Measurements from ENCODE around the gene RPP14.
"Not testable (repeated sequence)": the region's sequence is repeated elsewhere in the genome, so short reads cannot be mapped to it uniquely, and the experiment has no call there.

The RPP14 gene

DNA sequence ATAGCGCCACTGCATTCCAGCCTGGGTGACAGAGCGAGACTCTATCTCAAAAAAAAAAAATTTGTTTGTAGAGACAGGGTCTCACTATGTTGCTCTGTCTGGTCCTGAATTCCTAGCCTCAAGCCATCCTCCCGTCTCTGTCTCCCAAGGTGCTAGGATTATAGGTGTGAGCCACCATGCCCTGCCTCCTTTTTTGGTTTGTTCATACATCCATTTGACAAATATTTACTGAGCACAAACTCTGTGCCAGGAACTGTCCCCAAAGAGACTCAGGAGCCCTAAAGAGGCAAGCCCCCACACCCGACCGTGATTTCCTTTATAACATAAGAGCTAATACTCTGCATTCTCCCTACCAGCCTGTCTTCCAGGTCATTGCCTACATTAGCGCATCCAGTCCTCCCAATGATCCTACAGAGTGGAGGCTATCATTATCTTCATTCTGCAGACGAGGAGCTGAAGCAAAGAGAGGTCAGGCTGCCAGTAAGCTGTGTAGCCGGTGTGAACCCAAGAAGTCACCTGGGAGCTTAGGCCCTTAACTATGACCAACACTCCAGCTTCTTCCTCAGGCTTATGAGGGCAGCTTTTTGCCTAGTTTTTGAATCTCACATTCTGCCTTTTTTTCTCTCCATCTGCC, 20.3 kb downstream of the RPP14 start:
- no peak for DNase-seq (ENCODE audit: extremely low spot score, insufficient read length, low read depth)

DNA sequence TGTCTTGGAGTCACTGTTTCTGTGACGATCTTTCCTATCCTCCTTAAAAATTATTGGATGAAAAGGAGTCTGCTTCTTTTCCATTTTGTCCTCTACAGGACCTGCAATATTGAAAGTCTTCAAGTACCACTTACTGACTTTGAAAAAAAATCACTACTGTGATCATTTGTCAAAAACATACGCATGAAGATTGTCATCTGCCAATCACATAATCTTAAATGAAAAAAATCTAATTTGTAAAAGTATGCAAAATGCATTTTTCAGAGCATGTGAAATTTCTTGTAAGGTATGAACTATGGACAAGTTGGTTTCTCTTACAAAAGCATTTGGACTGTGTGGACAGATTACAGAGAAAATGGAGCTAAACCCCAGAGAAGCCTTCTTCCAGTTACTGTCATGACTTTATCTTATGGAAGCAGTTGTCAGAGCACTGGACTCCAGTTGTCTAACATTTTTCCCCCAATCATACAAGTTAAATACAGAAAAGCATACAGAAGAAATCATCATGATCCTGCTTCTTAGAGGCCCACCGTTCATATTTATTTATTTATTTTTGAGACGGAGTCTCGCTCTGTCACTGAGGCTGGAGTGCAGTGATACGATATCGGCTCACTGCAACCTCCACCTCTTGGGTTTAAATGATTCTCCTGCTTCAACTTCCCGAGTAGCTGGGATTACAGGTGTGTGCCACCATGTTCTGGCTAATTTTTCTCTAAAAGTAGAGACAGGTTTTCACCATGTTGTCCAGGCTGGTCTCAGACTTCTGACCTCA, 23.3 kb downstream of the RPP14 start:
- no peak for DNase-seq (ENCODE audit: extremely low spot score, insufficient read length, low read depth)
- no peak for FAIRE-seq

More for the DNA sequence above, 20.3 kb downstream of the RPP14 start:
- no peak for FAIRE-seq

DNA sequence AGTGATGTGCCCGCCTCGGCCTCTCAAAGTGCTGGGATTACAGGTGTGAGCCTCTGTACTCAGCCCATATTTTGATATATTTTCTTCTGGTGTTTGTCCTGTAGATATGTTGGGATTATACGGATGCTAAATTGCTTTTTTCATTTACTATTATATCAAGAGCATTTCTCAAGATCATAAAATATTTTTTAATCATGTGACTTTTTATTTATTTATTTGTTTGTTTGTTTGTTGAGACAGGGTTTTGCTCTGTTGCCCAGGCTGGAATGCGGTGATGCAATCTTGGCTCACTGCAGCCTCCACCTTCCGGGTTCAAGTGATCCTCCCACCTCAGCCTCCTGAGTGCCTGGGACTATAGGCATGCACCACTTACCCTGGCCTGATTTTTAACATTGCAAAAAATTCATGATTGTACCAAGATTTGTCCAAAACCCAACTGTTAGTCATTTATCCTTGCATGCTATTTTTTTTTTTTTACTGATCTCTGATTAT, 23.9 kb downstream of the RPP14 start:
- FAIRE-seq (no peak), DNase-seq (ENCODE audit: extremely low spot score, insufficient read length, low read depth) (no peak)

- FAIRE-seq, result no peak
These were observed 25.6 kb downstream of the RPP14 start for GRCh38 chr3:58331593-58332152.

DNA sequence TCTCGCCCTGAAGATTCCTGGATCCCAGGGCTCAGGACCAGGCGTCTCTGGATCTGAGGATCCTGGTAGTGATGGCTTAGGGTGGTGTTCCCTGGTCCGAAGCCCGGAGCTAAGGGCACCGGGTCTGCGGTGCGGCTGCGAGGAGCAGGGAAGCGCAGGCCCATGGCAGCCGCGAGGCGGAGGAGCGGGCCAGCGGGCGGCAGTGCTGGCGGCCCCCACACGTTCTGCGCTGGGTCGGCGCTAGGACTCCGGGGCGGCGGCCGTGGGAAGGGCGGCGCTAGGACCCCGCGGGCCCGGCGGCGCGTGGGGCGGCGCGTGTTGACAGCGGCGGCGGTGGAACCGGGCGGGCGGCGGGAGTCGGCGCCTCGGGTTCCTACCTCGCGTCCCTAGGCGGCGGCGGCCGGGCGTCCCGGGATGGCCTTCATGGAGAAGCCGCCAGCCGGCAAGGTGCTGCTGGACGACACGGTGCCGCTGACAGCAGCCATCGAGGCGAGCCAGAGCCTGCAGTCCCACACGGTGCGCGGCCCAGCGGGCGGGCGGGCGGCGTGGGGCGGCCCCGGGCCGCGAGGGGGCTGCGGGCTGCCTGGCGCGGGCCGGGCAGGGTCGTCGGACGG, 26.6 kb downstream of the RPP14 start, which contains the start of gene PXK:
PXK (plus strand) TSS at position 318 of the 614 bp plus-strand sequence; CDS start at position 415, 97 bp downstream.
- peak; percentile 39 for FAIRE-seq
- DNase-seq (ENCODE audit: extremely low spot score, insufficient read length, low read depth), result peak; percentile 58

More at GRCh38 chr3:58331593-58332152, 25.6 kb downstream of the RPP14 start:
- no peak for DNase-seq (ENCODE audit: extremely low spot score, insufficient read length, low read depth)

GRCh38 chr3:58333206-58334012, 27.4 kb downstream of the RPP14 start:
- DNase-seq (ENCODE audit: extremely low spot score, insufficient read length, low read depth) (no peak), FAIRE-seq (no peak)

- FAIRE-seq, result no peak
- DNase-seq (ENCODE audit: extremely low spot score, insufficient read length, low read depth), result no peak
These were observed 27.9 kb downstream of the RPP14 start for GRCh38 chr3:58334013-58334321.

DNA sequence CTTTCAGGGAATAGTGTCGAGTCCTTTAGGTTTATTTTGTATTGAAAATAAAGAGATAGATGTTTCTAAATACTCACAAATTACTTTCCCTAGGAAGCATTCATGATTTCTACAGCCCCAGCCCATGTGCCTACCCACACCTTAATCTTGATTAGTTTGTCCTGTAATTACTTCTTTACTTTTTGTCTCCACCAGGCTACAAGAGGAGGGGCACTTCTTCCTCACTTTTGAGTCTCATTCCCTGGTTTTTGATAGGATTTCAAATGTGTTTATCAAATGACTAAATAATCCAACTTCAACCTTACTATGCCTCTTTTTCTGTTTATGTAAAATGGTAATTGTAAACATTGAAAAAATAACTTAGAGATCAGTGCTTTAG, 28.4 kb downstream of the RPP14 start:
- FAIRE-seq (no peak), DNase-seq (ENCODE audit: extremely low spot score, insufficient read length, low read depth) (no peak)

GRCh38 chr3:58335652-58335947, 29.6 kb downstream of the RPP14 start:
- FAIRE-seq (no peak), DNase-seq (ENCODE audit: extremely low spot score, insufficient read length, low read depth) (no peak)

- no peak for DNase-seq (ENCODE audit: extremely low spot score, insufficient read length, low read depth)
- FAIRE-seq, result no peak
These were observed 30.3 kb downstream of the RPP14 start for GRCh38 chr3:58336135-58336882.

- no peak for DNase-seq (ENCODE audit: extremely low spot score, insufficient read length, low read depth)
- no peak for FAIRE-seq
These were observed 31.1 kb downstream of the RPP14 start for GRCh38 chr3:58337190-58337589.

GRCh38 chr3:58339146-58339545, 33.1 kb downstream of the RPP14 start:
- FAIRE-seq; DNase-seq (ENCODE audit: extremely low spot score, insufficient read length, low read depth): not testable (repeated sequence)

GRCh38 chr3:58340594-58341244, 34.7 kb downstream of the RPP14 start:
- no peak for FAIRE-seq
- DNase-seq (ENCODE audit: extremely low spot score, insufficient read length, low read depth), result no peak

DNA sequence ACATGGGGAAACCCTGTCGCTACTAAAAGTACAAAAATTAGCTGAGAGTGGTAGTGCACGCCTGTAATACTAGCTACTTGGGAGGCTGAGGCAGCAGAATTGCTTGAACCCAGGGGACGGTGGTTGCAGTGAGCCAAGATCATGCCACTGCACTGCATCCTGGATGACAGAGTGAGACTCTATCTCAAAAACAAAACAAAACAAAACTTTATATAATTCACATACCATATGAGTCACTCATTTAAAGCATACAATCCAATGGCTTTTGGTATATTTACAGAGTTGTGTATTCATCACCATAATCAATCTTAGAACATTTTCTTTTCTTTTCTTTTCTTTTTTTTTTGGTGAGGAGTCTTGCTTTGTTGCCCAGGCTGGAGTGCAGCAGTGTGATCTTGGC, 35.3 kb downstream of the RPP14 start:
- no peak for DNase-seq (ENCODE audit: extremely low spot score, insufficient read length, low read depth)
- FAIRE-seq, result no peak

- FAIRE-seq (no peak), DNase-seq (ENCODE audit: extremely low spot score, insufficient read length, low read depth) (no peak)
These were observed 36.6 kb downstream of the RPP14 start for GRCh38 chr3:58342676-58343075.

- FAIRE-seq (no peak), DNase-seq (ENCODE audit: extremely low spot score, insufficient read length, low read depth) (no peak)
These were observed 39.4 kb downstream of the RPP14 start for GRCh38 chr3:58345457-58345856.

- FAIRE-seq (no peak), DNase-seq (ENCODE audit: extremely low spot score, insufficient read length, low read depth) (no peak)
These were observed 40.3 kb downstream of the RPP14 start for GRCh38 chr3:58346368-58346767.

DNA sequence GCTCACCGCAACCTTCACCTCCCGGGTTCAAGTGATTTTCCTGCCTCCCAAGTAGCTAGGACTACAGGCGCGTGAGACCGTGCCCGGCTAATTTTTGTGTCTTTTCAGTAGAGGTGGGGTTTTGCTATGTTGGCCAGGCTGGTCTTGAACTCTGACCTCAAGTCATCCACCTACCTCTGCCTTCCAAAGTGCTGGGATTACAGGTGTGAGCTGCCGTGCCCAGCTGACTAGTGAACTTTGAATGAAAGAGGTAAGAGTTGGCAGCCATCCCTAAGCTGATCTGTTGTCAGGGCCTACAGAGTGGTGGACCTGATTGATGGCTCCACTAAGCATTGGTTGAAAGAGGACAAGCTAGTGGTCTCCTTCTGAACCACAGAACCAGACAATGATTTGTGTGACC, 41.9 kb downstream of the RPP14 start:
- no peak for DNase-seq (ENCODE audit: extremely low spot score, insufficient read length, low read depth)
- no peak for FAIRE-seq

Data from GM18507 (cell line).